NCI-H82 (cell line): ENCODE measurements around the gene NDST1.

Source experiments
- DNase-seq: peaks from one replicate; lab custom pipeline; 2025; lab: John Stamatoyannopoulos, UW

Gene NDST1

GRCh38 chr5:150606476-150606875 is 98.5 kb downstream of the NDST1 start:
- no peak for DNase-seq

DNA sequence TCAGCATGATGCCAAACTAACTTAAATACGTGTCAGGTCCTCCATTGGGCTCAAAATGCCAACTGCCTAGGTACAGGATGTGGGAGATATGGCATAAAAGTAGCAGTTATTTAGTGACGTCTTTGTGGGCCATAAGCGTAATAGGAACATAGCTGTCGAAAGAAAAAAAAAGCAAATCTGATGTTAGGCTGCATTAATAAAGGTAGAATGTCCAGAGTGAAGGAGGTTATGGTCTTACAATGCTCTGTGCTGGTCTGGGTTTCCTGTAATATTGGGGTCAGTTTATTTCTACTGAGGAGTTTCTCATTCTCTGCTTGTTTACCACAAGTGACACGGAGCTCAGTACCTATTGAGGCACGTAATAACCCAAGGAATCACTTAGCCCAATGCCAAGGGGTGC is 99.2 kb downstream of the NDST1 start:
- no peak for DNase-seq
